ENCODE measurements around the gene ITGB8.
"Not testable (repeated sequence)": the region's sequence is repeated elsewhere in the genome, so short reads cannot be mapped to it uniquely, and the experiment has no call there.

Gene ITGB8

DNA sequence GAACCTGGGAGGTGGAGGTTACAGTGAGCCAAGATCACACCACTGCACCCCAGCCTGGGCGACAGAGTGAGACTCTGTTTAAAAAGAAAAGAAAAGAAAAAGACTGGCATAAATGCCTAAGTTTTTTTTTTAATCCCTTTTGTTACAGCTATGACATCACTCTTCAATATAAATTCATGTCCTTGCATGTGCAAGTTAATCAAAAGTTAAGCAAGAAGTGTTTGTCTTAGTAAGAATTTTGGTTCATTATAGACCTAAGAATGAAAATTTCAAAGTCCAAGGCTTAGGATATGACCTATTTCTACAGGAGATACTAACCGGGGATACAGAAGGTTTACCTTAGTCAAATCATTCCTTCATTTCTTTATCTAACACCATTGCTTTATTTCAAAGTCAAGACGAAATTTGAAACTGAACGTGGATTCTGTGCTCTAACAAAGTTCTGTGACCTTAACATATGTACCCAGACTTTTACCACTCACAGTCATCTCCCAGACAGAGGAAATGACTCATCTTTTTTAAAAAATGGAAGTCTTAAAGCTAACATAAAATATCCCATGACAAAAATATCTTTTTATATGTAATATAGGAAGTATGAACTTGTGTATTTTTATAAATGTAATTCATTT lies 29.3 kb upstream of the ITGB8 start:
- H3K4me3 ChIP-seq (ENCODE audit: low read depth, low read length), result no peak overlapping the region
- TF ChIP-seq CTCF (IDR thresholded peaks at IDR 0.05; ENCODE audit: borderline replicate concordance, insufficient read depth, low read depth, low read length), result no peak

GRCh38 chr7:20302300-20302699 lies 28.4 kb upstream of the ITGB8 start:
- H3K4me3 ChIP-seq (ENCODE audit: low read depth, low read length), result not testable (repeated sequence)

DNA sequence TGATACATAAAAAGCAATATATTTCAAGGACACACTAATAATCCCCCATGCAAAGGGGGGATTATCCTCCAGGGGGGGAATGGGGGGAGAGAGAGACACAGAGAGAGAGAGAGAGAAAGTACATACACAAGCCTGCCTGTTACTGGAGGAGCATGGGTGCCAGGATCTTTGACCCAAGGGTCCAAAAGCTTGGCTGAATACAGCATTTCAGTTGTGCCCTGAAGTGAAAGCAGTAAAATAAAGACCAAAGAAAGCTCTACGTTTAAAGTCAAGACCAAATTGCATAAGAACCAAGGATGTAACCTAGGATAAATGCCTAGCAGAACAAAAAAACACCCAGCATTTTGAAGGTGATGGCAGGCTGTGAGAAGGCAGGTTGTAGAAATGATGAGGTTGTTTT lies 27.8 kb upstream of the ITGB8 start:
- no peak overlapping the region for H3K4me3 ChIP-seq (ENCODE audit: low read depth, low read length)
- TF ChIP-seq CTCF (IDR thresholded peaks at IDR 0.05; ENCODE audit: borderline replicate concordance, insufficient read depth, low read depth, low read length), result no peak

DNA sequence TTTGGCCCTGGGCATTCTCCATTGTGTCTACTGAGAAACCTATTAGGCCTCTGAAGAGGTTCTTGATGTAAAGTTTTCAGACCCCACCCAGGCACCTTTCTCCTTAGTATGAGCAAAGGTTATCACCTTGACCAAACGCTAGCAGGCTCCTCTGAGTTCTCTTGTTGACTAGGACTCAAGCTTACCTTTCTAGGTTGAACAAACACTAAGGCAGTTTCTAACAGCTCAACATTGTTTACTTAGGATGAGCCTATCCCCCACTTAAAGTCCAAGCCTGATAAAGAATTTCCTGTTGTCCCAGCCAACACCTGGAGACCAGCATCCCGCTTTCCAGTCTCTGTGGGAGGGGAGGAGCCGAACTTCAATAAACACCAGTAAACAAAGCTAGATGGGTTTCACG lies 26.3 kb upstream of the ITGB8 start:
- no peak overlapping the region for H3K4me3 ChIP-seq (ENCODE audit: low read depth, low read length)
- TF ChIP-seq CTCF (IDR thresholded peaks at IDR 0.05; ENCODE audit: borderline replicate concordance, insufficient read depth, low read depth, low read length), result no peak

DNA sequence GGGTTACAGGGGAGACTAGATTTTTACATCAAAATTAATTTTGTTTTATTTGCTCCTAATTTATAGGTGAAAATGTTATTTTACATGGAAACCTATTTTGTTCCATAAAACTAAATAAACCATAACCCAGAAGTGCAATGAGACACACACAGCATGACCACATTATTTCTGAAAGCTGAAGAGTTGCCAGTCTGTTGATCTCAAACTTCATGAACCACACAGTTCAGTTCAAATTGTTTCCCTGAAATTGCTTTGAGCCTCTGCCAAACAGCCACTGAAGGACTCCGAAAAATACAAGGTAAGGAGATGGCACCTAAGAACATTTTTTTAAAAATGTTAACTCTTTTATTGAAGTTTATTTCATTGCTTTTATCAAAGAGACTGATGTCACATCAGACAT lies 25.0 kb upstream of the ITGB8 start:
- TF ChIP-seq CTCF (IDR thresholded peaks at IDR 0.05; ENCODE audit: borderline replicate concordance, insufficient read depth, low read depth, low read length), result no peak
- no peak overlapping the region for H3K4me3 ChIP-seq (ENCODE audit: low read depth, low read length)

DNA sequence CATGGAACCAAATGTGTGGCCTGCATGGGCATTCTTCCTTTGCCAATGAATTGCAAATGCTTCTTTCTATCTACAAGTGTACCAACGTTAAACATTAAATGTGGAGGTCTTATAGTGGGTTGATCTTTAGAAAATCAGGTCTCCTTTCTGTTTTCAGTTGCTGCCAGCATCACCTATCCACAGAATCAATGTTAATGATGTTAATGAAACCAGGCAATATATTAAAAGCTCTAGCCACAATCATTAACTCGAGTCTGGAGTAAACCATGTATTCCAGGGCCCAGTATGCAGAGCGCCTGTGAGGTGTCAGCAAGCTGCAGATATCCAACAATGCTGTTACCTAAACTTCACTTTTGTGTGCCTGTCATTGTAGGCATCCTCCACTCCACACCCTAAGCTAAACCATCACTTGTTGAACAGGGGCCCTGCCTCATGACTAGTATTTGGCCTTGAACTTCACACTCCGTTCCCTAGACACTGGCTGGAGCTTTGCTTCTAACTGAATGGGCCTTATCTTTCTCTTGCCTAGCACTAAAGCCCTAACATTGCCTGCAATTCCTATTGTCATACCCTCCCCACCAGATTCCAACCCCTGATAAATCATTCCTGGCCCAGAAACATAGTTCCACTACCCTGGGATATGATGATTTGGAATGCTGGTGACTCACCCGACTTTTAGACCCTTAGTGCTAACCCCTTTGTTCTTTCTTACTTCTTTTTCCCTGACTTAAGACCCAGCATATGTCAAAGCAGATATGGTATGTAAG lies 24.3 kb upstream of the ITGB8 start:
- H3K4me3 ChIP-seq (ENCODE audit: low read depth, low read length), result no peak overlapping the region
- no peak for TF ChIP-seq CTCF (IDR thresholded peaks at IDR 0.05; ENCODE audit: borderline replicate concordance, insufficient read depth, low read depth, low read length)

DNA sequence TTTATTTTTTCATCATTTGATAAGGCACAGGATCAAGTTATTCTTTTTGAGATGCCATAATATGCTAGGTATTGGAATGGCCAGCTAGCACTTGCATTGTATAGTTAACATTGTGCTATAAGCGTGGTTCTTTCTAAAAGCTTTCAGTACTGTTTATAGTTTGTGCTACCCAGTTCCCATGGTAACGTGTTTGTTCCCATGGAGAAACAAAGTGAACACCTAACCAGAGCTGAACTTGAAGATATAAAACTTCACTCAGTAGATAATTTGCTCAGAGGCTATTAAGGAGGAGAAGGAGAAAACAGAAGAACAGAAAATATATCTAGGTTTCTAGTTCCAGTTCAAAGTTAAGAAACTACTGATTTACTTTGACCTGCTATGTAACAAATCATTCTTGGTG lies 23.6 kb upstream of the ITGB8 start:
- no peak for TF ChIP-seq CTCF (IDR thresholded peaks at IDR 0.05; ENCODE audit: borderline replicate concordance, insufficient read depth, low read depth, low read length)
- H3K4me3 ChIP-seq (ENCODE audit: low read depth, low read length), result no peak overlapping the region

Measured in GM12875 (cell line).